ENCODE measurements around the gene CENPV.

CENPV gene

GRCh38 chr17:16346721-16347271 is 6.5 kb downstream of the CENPV start:
- no peak for TF ChIP-seq CTCF (conservative IDR thresholded peaks at IDR 0.05; ENCODE audit: low read depth, low read length)
- no peak for DNase-seq (ENCODE audit: low read depth)
- H3K4me3 ChIP-seq (ENCODE audit: low read depth, low read length): no peak overlapping the region

- no peak for TF ChIP-seq CTCF (conservative IDR thresholded peaks at IDR 0.05; ENCODE audit: low read depth, low read length)
- H3K4me3 ChIP-seq (ENCODE audit: low read depth, low read length): no peak overlapping the region
- DNase-seq (ENCODE audit: low read depth): no peak
These were observed 7.7 kb downstream of the CENPV start for GRCh38 chr17:16345565-16345964.

GRCh38 chr17:16343569-16343968 is 9.7 kb downstream of the CENPV start:
- DNase-seq (ENCODE audit: low read depth): no peak
- no peak for TF ChIP-seq CTCF (conservative IDR thresholded peaks at IDR 0.05; ENCODE audit: low read depth, low read length)

GRCh38 chr17:16342979-16343378 is 10.3 kb downstream of the CENPV start:
- DNase-seq (ENCODE audit: low read depth): no peak
- no peak for TF ChIP-seq CTCF (conservative IDR thresholded peaks at IDR 0.05; ENCODE audit: low read depth, low read length)
- no peak overlapping the region for H3K4me3 ChIP-seq (ENCODE audit: low read depth, low read length)

More at GRCh38 chr17:16343569-16343968, 9.7 kb downstream of the CENPV start:
- H3K4me3 ChIP-seq (ENCODE audit: low read depth, low read length): no peak overlapping the region

GRCh38 chr17:16339959-16340358 is 13.3 kb downstream of the CENPV start:
- TF ChIP-seq CTCF (conservative IDR thresholded peaks at IDR 0.05; ENCODE audit: low read depth, low read length): no peak
- H3K4me3 ChIP-seq (ENCODE audit: low read depth, low read length): no peak overlapping the region
- DNase-seq (ENCODE audit: low read depth): no peak

- TF ChIP-seq CTCF (conservative IDR thresholded peaks at IDR 0.05; ENCODE audit: low read depth, low read length): no peak
- no peak overlapping the region for H3K4me3 ChIP-seq (ENCODE audit: low read depth, low read length)
- no peak for DNase-seq (ENCODE audit: low read depth)
These were observed 13.9 kb downstream of the CENPV start for GRCh38 chr17:16339402-16339801.

- no peak for TF ChIP-seq CTCF (conservative IDR thresholded peaks at IDR 0.05; ENCODE audit: low read depth, low read length)
- H3K4me3 ChIP-seq (ENCODE audit: low read depth, low read length): no peak overlapping the region
- no peak for DNase-seq (ENCODE audit: low read depth)
These were observed 14.9 kb downstream of the CENPV start for GRCh38 chr17:16338391-16338790.
